GM23248 (cell line): ENCODE measurements around the gene PACS1.

Experiments
- EZH2 ChIP-seq: fragments of 200-600 bp; sonication (generic); IDR thresholded peaks from 2 replicates; pipeline ENCODE4 v1.6.1; 2018; ENCODE audit warnings: antibody characterized with exemption, mild to moderate bottlenecking; ENCODE audit not compliant: insufficient read depth, poor library complexity, severe bottlenecking
- EZH2phosphoT487 ChIP-seq: fragments of 200-600 bp; sonication (generic); IDR thresholded peaks from 2 replicates; pipeline ENCODE4 v1.6.1; 2018; ENCODE audit warnings: antibody characterized with exemption, moderate library complexity, mild to moderate bottlenecking, low read depth; ENCODE audit not compliant: insufficient read depth

DNA sequence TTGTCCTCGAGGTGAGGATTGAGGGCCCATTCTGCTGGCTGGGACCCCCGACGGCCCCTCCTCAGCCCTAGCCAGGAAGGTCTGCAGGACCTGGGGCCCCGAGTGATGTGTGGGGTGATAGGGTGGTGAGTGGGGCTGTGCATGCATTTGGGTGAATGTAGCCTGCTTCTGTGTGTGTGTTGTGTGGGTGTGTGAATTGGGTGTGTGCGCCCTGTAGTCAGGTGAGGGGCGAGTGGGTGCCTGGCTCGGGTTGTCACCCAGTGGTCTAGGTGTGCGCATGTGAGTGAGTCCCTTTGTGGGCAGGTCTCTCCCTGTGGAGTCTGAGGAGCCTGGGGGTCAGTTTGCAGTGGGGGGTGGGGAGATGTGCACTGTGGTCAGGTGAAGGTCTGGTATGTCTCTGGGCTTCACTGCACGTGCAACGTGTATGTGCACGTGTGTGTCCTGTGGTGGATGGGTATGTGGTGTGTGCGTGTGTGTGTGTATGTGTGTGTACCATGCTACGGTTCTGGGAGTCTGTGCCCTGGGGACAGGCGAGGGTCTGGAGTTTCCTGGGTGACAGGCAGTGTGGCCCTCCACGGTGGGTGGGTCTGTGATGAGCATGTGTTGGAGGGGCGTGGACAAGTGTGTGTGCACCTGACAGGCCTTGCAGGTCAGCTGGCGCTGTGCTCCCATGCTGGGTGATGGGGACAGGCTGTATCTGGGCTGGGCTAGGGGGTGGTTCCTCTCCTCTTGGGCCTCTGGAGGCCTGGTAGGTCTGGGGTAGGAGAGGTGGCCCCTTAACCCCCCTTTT lies 222.7 kb downstream of the PACS1 start:
- no peak for TF ChIP-seq EZH2
- no peak for TF ChIP-seq EZH2phosphoT487
